Left ventricle myocardium inferior (tissue), 1 donor: ENCODE data around the gene MYH11. TPM values are rescaled to one million over a fixed set of nuclear protein-coding genes. Genes with fewer than 3 reads are reported as not detected.

Source experiments
- DNase-seq: peaks from one replicate; pipeline ENCODE4 v3.0.0-alpha.2; 2020
- H3K27ac ChIP-seq: fragments of 200-600 bp; replicated peaks from 2 replicates; pipeline ENCODE4 v1.8.0; 2021
- H3K27me3 ChIP-seq: fragments of 200-600 bp; 2 replicates; pipeline ENCODE4 v1.8.0; 2021; ENCODE audit warnings: low read depth
- H3K36me3 ChIP-seq: fragments of 200-600 bp; 2 replicates; pipeline ENCODE4 v1.8.0; 2021
- H3K4me1 ChIP-seq: fragments of 200-600 bp; 2 replicates; pipeline ENCODE4 v1.8.0; 2021
- H3K4me3 ChIP-seq: fragments of 200-600 bp; 2 replicates; pipeline ENCODE4 v1.8.0; 2021; ENCODE audit warnings: mild to moderate bottlenecking, moderate library complexity
- H3K9me3 ChIP-seq: fragments of 200-600 bp; replicated peaks from 2 replicates; pipeline ENCODE4 v1.8.0; 2021
- CTCF ChIP-seq: fragments of 200-600 bp; IDR thresholded peaks from 2 replicates; pipeline ENCODE4 v1.8.0; 2021; ENCODE audit warnings: antibody characterized with exemption, mild to moderate bottlenecking, borderline replicate concordance
- intact Hi-C: fragments of 100-400 bp; cut with micrococcal nuclease; formaldehyde crosslinking; loops from one replicate; pipeline ENCODE4 v1.11.0; 2022
- total RNA-seq: library from RNA; stranded (reverse); fragmentation: NEBNext Ultra II Directional; extraction: Animal tissue kit (Norgen Biotek cat#: 25700); gene quantifications from one replicate; pipeline ENCODE4 v1.2.1, GENCODE V29; 2021
- donor health status: DM: no; HTN: yes; CAD: no; lungs with severe emphysema.

Gene MYH11
- total RNA-seq, 1 donor from 2014 or later: 15.6 TPM

- Histone ChIP-seq H3K4me3 (no peak overlapping the region), H3K36me3 (no peaks in the 10 kb centered on the region), H3K9me3 (no peaks in the 10 kb centered on the region), H3K27me3 (peaks cover 42% of the 10 kb centered on the region), H3K4me1 (no peaks in the 10 kb centered on the region), H3K27ac (no peak overlapping the region)
- intact Hi-C loops: no loop called here
- TF ChIP-seq CTCF: no peak
- DNase-seq: no peak
Observed at GRCh38 chr16:15760129-15760528, 96.7 kb downstream of the MYH11 start.

GRCh38 chr16:15759070-15759469 is 97.8 kb downstream of the MYH11 start:
- no peaks in the 10 kb centered on the region for H3K4me1 ChIP-seq
- H3K36me3 ChIP-seq: no peaks in the 10 kb centered on the region
- intact Hi-C loops: no loop called here
- DNase-seq: no peak
- no peak overlapping the region for H3K27ac ChIP-seq
- no peak for TF ChIP-seq CTCF
- peaks cover 42% of the 10 kb centered on the region for H3K27me3 ChIP-seq
- no peaks in the 10 kb centered on the region for H3K9me3 ChIP-seq
- H3K4me3 ChIP-seq: no peak overlapping the region

GRCh38 chr16:15757630-15758251 is 99.1 kb downstream of the MYH11 start:
- TF ChIP-seq CTCF: no peak
- no peak overlapping the region for H3K27ac ChIP-seq
- no peaks in the 10 kb centered on the region for H3K4me1 ChIP-seq
- no peaks in the 10 kb centered on the region for H3K9me3 ChIP-seq
- H3K27me3 ChIP-seq: peaks cover 33% of the 10 kb centered on the region
- no peaks in the 10 kb centered on the region for H3K36me3 ChIP-seq
- intact Hi-C loops: no loop called here
- no peak overlapping the region for H3K4me3 ChIP-seq
- no peak for DNase-seq

GRCh38 chr16:15757077-15757386 is 99.8 kb downstream of the MYH11 start:
- intact Hi-C loops: no loop called here
- Histone ChIP-seq H3K27ac (no peak overlapping the region), H3K27me3 (peaks cover 26% of the 10 kb centered on the region), H3K9me3 (no peaks in the 10 kb centered on the region), H3K4me3 (no peak overlapping the region), H3K36me3 (no peaks in the 10 kb centered on the region), H3K4me1 (no peaks in the 10 kb centered on the region)
- TF ChIP-seq CTCF: no peak
- DNase-seq: no peak

GRCh38 chr16:15754821-15755534 is 101.8 kb downstream of the MYH11 start:
- Histone ChIP-seq H3K4me1 (no peaks in the 10 kb centered on the region), H3K27me3 (peaks cover 22% of the 10 kb centered on the region), H3K36me3 (no peaks in the 10 kb centered on the region), H3K4me3 (no peak overlapping the region), H3K9me3 (no peaks in the 10 kb centered on the region), H3K27ac (no peak overlapping the region)
- no peak for DNase-seq
- intact Hi-C loops: no loop called here
- TF ChIP-seq CTCF: no peak
